Prostate gland (tissue), 2 donors: ENCODE data around the gene ADGRF5.

Experiments
- POLR2A ChIP-seq: fragments of 450-650 bp; IDR thresholded peaks from one replicate; pipeline ENCODE4 v1.6.1; 2016; ENCODE audit warnings: antibody characterized with exemption, mild to moderate bottlenecking
- TF ChIP-seq, protein P1 (sequence below), 4 experiments: fragments of 200-600 bp in 2 of 4; fragments of 450-650 bp in 2 of 4; sonication (generic) in 2 of 4; IDR thresholded peaks; 1 replicate in 3 of 4; 2 replicates in 1 of 4; pipeline ENCODE4 v1.5.1; 2016 to 2019; ENCODE audit warnings: antibody characterized with exemption in 4 of 4, mild to moderate bottlenecking in 2 of 4, moderate library complexity in 2 of 4

DNA sequence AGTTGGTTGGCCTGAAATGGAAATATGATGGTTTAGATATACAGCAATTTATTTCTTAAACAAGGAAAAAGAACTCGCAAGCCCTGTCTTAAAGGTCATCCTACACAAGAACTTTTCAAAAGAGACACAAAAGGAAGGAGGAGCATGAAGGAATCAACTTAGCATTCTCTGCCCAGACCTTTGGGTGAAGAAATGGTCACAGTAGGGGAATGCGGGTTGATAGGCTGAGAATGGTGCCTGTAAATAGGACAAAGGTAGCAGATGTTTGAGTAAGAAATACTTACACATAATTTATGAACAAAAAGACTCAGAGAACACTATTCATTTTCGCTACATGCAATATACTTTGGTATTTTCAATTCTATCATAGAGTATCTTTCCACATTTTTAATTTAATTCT is 15.0 kb downstream of the ADGRF5 start:
- no peak for TF ChIP-seq POLR2A
- TF ChIP-seq, protein P1, sequence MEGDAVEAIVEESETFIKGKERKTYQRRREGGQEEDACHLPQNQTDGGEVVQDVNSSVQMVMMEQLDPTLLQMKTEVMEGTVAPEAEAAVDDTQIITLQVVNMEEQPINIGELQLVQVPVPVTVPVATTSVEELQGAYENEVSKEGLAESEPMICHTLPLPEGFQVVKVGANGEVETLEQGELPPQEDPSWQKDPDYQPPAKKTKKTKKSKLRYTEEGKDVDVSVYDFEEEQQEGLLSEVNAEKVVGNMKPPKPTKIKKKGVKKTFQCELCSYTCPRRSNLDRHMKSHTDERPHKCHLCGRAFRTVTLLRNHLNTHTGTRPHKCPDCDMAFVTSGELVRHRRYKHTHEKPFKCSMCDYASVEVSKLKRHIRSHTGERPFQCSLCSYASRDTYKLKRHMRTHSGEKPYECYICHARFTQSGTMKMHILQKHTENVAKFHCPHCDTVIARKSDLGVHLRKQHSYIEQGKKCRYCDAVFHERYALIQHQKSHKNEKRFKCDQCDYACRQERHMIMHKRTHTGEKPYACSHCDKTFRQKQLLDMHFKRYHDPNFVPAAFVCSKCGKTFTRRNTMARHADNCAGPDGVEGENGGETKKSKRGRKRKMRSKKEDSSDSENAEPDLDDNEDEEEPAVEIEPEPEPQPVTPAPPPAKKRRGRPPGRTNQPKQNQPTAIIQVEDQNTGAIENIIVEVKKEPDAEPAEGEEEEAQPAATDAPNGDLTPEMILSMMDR (IDR thresholded peaks at IDR 0.05) = no peak
